ENCODE results near the gene FAF1. TPM values are rescaled to one million over a fixed set of nuclear protein-coding genes. Genes with fewer than 3 reads are reported as not detected.

Gene FAF1
- total RNA-seq, 4 donors from 2014 or later: 72.0 to 107 (median 92.0) TPM

- Histone ChIP-seq H3K4me3 (no peak overlapping the region), H3K27me3 (no peaks in the 10 kb centered on the region), H3K27ac (no peak overlapping the region), H3K9me3 (no peaks in the 10 kb centered on the region), H3K36me3 (no peaks in the 10 kb centered on the region), H3K4me1 (no peaks in the 10 kb centered on the region)
- no peak for ATAC-seq
- intact Hi-C loops (cut with DNase I; ENCODE audit: low total_unique reads): no loop called here
- no peak for DNase-seq
- in situ Hi-C loops (cut with MboI; ENCODE audit: low sequenced_read_pairs in 4 of 4): no loop called here
- TF ChIP-seq, protein P1, sequence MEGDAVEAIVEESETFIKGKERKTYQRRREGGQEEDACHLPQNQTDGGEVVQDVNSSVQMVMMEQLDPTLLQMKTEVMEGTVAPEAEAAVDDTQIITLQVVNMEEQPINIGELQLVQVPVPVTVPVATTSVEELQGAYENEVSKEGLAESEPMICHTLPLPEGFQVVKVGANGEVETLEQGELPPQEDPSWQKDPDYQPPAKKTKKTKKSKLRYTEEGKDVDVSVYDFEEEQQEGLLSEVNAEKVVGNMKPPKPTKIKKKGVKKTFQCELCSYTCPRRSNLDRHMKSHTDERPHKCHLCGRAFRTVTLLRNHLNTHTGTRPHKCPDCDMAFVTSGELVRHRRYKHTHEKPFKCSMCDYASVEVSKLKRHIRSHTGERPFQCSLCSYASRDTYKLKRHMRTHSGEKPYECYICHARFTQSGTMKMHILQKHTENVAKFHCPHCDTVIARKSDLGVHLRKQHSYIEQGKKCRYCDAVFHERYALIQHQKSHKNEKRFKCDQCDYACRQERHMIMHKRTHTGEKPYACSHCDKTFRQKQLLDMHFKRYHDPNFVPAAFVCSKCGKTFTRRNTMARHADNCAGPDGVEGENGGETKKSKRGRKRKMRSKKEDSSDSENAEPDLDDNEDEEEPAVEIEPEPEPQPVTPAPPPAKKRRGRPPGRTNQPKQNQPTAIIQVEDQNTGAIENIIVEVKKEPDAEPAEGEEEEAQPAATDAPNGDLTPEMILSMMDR (IDR thresholded peaks at IDR 0.05 in 4 of 5, conservative IDR thresholded peaks at IDR 0.05 in 1 of 5): no peak
- no peak for TF ChIP-seq POLR2A (IDR thresholded peaks at IDR 0.05)
Observed at GRCh38 chr1:50508040-50508586, 452.0 kb downstream of the FAF1 start.

- DNase-seq: no peak
- in situ Hi-C loops (cut with MboI; ENCODE audit: low sequenced_read_pairs in 4 of 4): no loop called here
- Histone ChIP-seq H3K9me3 (no peaks in the 10 kb centered on the region), H3K27ac (no peak overlapping the region), H3K36me3 (no peaks in the 10 kb centered on the region), H3K4me1 (no peaks in the 10 kb centered on the region), H3K27me3 (no peaks in the 10 kb centered on the region), H3K4me3 (no peak overlapping the region)
- TF ChIP-seq, protein P1 (IDR thresholded peaks at IDR 0.05 in 4 of 5, conservative IDR thresholded peaks at IDR 0.05 in 1 of 5): no peak
- TF ChIP-seq POLR2A (IDR thresholded peaks at IDR 0.05): no peak
- intact Hi-C loops (cut with DNase I; ENCODE audit: low total_unique reads): no loop called here
- no peak for ATAC-seq
Observed at GRCh38 chr1:50505427-50505826, 454.6 kb downstream of the FAF1 start.

DNA sequence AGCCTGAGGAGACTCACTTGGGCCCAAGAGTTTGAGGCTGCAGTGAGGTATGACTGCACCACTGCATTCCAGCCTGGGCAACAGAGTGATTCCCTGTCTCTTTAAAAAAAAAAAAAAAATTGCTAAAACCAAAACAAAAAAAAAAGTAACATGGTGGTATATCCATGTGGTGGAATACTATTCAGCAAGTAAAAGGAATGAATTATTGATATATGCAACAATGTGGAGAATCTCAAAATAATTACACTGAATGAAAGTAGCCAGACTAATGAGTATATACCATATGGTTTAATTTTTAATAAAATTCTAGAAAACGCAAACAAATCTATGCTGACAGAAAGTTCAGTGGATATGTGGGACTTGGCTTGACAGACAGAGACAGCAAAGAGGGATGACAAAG, 456.6 kb downstream of the FAF1 start:
- no peak overlapping the region for H3K4me3 ChIP-seq
- intact Hi-C loops (cut with DNase I; ENCODE audit: low total_unique reads): no loop called here
- H3K4me1 ChIP-seq: no peaks in the 10 kb centered on the region
- in situ Hi-C loops (cut with MboI; ENCODE audit: low sequenced_read_pairs in 4 of 4): no loop called here
- ATAC-seq: no peak
- peaks cover 0 to under 1% of the 10 kb centered on the region in 2 donors for H3K36me3 ChIP-seq
- H3K27ac ChIP-seq: no peak overlapping the region
- no peaks in the 10 kb centered on the region for H3K27me3 ChIP-seq
- no peaks in the 10 kb centered on the region for H3K9me3 ChIP-seq
- TF ChIP-seq, protein P1 (IDR thresholded peaks at IDR 0.05 in 4 of 5, conservative IDR thresholded peaks at IDR 0.05 in 1 of 5): no peak
- TF ChIP-seq POLR2A (IDR thresholded peaks at IDR 0.05): no peak
- no peak for DNase-seq

DNA sequence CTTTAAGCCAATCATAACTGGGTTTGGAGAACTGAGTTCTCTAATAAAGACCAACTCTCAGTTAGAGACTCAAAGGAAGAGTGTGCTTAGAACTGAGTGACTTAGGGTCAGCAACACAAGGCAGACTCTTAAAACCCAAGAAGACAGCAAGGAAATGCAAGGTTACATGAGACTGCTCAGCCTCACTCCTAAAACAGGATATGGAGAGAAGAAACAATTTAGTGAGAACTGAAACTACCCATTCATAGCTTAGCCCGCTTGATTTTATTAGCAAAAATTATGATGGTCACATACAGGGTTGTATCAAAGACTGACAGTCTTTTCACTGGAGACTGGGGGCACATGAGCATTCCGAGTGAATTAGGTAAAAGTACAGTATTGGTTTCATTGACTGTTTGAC, 457.9 kb downstream of the FAF1 start:
- H3K27me3 ChIP-seq: no peaks in the 10 kb centered on the region
- intact Hi-C loops (cut with DNase I; ENCODE audit: low total_unique reads) (no loop called here), in situ Hi-C loops (cut with MboI; ENCODE audit: low sequenced_read_pairs in 4 of 4) (no loop called here)
- peaks cover 0 to 11% of the 10 kb centered on the region in 2 donors for H3K36me3 ChIP-seq
- H3K9me3 ChIP-seq: no peaks in the 10 kb centered on the region
- H3K4me1 ChIP-seq: no peaks in the 10 kb centered on the region
- no peak overlapping the region for H3K27ac ChIP-seq
- TF ChIP-seq, protein P1 (IDR thresholded peaks at IDR 0.05 in 4 of 5, conservative IDR thresholded peaks at IDR 0.05 in 1 of 5): no peak
- TF ChIP-seq POLR2A (IDR thresholded peaks at IDR 0.05): no peak
- ATAC-seq: no peak
- DNase-seq: no peak
- H3K4me3 ChIP-seq: no peak overlapping the region

DNA sequence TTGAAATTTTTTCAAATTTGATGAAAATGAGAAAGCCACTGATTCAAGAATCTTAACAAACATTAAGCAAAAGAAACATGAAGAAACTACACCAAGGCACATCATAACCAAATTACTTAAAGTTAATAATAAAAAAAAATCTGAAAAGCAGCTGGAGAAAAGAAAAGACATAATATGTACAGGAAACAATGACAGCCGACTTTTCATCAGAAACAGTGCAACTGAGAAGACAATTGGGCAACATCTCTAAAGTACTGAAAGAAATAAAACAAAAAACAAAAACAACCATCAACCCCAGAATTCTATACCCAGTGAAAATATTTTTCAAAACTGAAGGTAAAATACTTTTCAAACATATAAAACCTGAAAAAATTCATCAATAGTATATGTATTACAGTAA, 463.1 kb downstream of the FAF1 start:
- in situ Hi-C loops (cut with MboI; ENCODE audit: low sequenced_read_pairs in 4 of 4): no loop called here
- intact Hi-C loops (cut with DNase I; ENCODE audit: low total_unique reads): no loop called here
- TF ChIP-seq POLR2A (IDR thresholded peaks at IDR 0.05): no peak
- TF ChIP-seq, protein P1 (IDR thresholded peaks at IDR 0.05 in 4 of 5, conservative IDR thresholded peaks at IDR 0.05 in 1 of 5): no peak
- Histone ChIP-seq H3K4me1 (no peaks in the 10 kb centered on the region), H3K4me3 (no peak overlapping the region), H3K9me3 (no peaks in the 10 kb centered on the region), H3K27ac (no peak overlapping the region), H3K36me3 (peaks cover 0 to 11% of the 10 kb centered on the region in 2 donors), H3K27me3 (no peaks in the 10 kb centered on the region)
- no peak for DNase-seq
- no peak for ATAC-seq
